GM19239 (cell line): ENCODE results near the gene TMEM95.
A peak's percentile ranks its signal among the peaks of the same experiment; 100 is the strongest.
"Not testable (repeated sequence)": the region's sequence is repeated elsewhere in the genome, so short reads cannot be mapped to it uniquely, and the experiment has no call there.

Source experiments
- DNase-seq: peaks from one replicate; pipeline ENCODE4 v3.0.0; 2011; ENCODE audit warnings: low spot score; ENCODE audit not compliant: insufficient read length
- FAIRE-seq: peaks from 2 replicates; lab custom pipeline; 2011; peaks lifted over from hg19 to GRCh38; lab: Jason Lieb, UNC

TMEM95 gene

GRCh38 chr17:7340179-7340578, 14.8 kb upstream of the TMEM95 start:
- no peak for FAIRE-seq
- no peak for DNase-seq

GRCh38 chr17:7341842-7342241, 13.1 kb upstream of the TMEM95 start:
- DNase-seq, result no peak
- no peak for FAIRE-seq

GRCh38 chr17:7343250-7343649, 11.7 kb upstream of the TMEM95 start:
- DNase-seq (no peak), FAIRE-seq (no peak)

GRCh38 chr17:7346761-7347614, 8.0 kb upstream of the TMEM95 start:
- FAIRE-seq, result no peak
- no peak for DNase-seq

- no peak for FAIRE-seq
- no peak for DNase-seq
These were observed 7.1 kb upstream of the TMEM95 start for GRCh38 chr17:7347630-7348477.

- FAIRE-seq (no peak), DNase-seq (no peak)
These were observed 6.3 kb upstream of the TMEM95 start for GRCh38 chr17:7348478-7349242.

GRCh38 chr17:7351665-7352502, 3.1 kb upstream of the TMEM95 start, which contains the start of gene KCTD11:
Gene KCTD11 (plus strand): TSS chr17:7352162.
- DNase-seq (peak; percentile 95), FAIRE-seq (peak; percentile 83)

- no peak for FAIRE-seq
- DNase-seq, result no peak
These were observed 2.5 kb upstream of the TMEM95 start for GRCh38 chr17:7352503-7352889.

GRCh38 chr17:7352910-7353635, 1.9 kb upstream of the TMEM95 start:
- no peak for FAIRE-seq
- no peak for DNase-seq

- DNase-seq, result no peak
- no peak for FAIRE-seq
These were observed 603 bp upstream of the TMEM95 start for GRCh38 chr17:7354262-7354843.

GRCh38 chr17:7355573-7355972, 617 bp downstream of the TMEM95 start:
- DNase-seq (no peak), FAIRE-seq (no peak)

- FAIRE-seq (peak; percentile 97), DNase-seq (peak; percentile 83)
These were observed 1.2 kb downstream of the TMEM95 start for GRCh38 chr17:7356072-7356549.

GRCh38 chr17:7356756-7357155, 1.8 kb downstream of the TMEM95 start:
- no peak for FAIRE-seq

GRCh38 chr17:7357381-7357780, 2.4 kb downstream of the TMEM95 start:
- DNase-seq (no peak), FAIRE-seq (no peak)

More at GRCh38 chr17:7356756-7357155, 1.8 kb downstream of the TMEM95 start:
- DNase-seq, result no peak

GRCh38 chr17:7361906-7362305, 7.0 kb downstream of the TMEM95 start:
- no peak for DNase-seq
- no peak for FAIRE-seq

GRCh38 chr17:7363311-7363710, 8.4 kb downstream of the TMEM95 start:
- FAIRE-seq (no peak), DNase-seq (no peak)

GRCh38 chr17:7365963-7366362, 11.0 kb downstream of the TMEM95 start:
- DNase-seq, FAIRE-seq: not testable (repeated sequence)

GRCh38 chr17:7367083-7367482, 12.1 kb downstream of the TMEM95 start:
- no peak for FAIRE-seq

More at GRCh38 chr17:7367083-7367482, 12.1 kb downstream of the TMEM95 start:
- DNase-seq, result no peak
